ENCODE results near the gene CARD19. TPM values are rescaled to one million over a fixed set of nuclear protein-coding genes. Genes with fewer than 3 reads are reported as not detected.

The CARD19 gene
- total RNA-seq, 1 donor from 2014 or later = 35.8 TPM

DNA sequence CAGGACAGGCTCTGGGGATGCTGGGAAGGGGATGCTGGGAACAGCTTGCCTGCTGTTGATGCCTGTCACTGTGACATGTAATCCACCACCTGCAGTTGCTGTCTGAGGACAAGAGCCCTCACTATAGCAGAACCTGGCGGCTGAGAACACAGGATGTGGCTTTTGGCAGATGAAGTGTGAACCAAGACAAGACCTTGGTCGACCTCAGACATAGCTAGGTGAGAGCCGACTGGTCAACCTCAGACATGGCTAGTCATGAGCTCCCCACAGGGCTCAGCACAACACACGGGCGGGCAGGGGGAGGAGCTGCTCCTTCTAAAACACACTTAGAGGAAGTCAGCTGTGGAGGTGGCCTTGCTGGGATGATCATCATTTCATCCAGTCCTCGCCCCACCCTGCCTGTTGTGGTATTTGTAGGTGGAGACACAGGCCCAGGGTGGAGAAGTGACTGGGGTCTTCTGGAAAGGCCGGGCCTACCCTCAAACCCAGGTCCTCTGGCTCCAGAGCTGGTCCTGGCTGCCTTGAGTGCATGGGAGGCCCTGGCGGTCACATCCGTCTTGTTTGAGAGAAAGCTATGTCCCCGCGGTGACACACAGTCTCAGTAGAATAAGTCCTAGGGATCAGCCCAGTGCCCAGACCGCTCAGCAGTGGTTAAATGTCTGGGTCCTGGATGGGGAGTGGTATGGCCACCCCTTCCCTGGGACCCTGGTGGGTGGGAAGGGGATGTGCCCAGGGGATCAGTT is 31.5 kb upstream of the CARD19 start:
- Mint-ChIP-seq H3K36me3 (ENCODE audit: unreplicated experiment) (no peaks in the 10 kb centered on the region), H3K9me3 (ENCODE audit: unreplicated experiment) (no peaks in the 10 kb centered on the region), H3K4me3 (ENCODE audit: unreplicated experiment) (no peak overlapping the region), H3K4me1 (ENCODE audit: unreplicated experiment) (no peaks in the 10 kb centered on the region), H3K27me3 (ENCODE audit: unreplicated experiment) (peaks cover 33% of the 10 kb centered on the region), H3K27ac (ENCODE audit: unreplicated experiment) (no peak overlapping the region)
- no peak for DNase-seq (ENCODE audit: extremely low spot score, unreplicated experiment)
- TF ChIP-seq, protein P1, sequence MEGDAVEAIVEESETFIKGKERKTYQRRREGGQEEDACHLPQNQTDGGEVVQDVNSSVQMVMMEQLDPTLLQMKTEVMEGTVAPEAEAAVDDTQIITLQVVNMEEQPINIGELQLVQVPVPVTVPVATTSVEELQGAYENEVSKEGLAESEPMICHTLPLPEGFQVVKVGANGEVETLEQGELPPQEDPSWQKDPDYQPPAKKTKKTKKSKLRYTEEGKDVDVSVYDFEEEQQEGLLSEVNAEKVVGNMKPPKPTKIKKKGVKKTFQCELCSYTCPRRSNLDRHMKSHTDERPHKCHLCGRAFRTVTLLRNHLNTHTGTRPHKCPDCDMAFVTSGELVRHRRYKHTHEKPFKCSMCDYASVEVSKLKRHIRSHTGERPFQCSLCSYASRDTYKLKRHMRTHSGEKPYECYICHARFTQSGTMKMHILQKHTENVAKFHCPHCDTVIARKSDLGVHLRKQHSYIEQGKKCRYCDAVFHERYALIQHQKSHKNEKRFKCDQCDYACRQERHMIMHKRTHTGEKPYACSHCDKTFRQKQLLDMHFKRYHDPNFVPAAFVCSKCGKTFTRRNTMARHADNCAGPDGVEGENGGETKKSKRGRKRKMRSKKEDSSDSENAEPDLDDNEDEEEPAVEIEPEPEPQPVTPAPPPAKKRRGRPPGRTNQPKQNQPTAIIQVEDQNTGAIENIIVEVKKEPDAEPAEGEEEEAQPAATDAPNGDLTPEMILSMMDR (IDR thresholded peaks at IDR 0.05) = no peak

GRCh38 chr9:93065135-93065720 is 30.8 kb upstream of the CARD19 start:
- Mint-ChIP-seq H3K9me3 (ENCODE audit: unreplicated experiment) (no peaks in the 10 kb centered on the region), H3K27ac (ENCODE audit: unreplicated experiment) (no peak overlapping the region), H3K27me3 (ENCODE audit: unreplicated experiment) (peaks cover 33% of the 10 kb centered on the region), H3K4me3 (ENCODE audit: unreplicated experiment) (no peak overlapping the region), H3K4me1 (ENCODE audit: unreplicated experiment) (no peaks in the 10 kb centered on the region), H3K36me3 (ENCODE audit: unreplicated experiment) (no peaks in the 10 kb centered on the region)
- TF ChIP-seq, protein P1 (IDR thresholded peaks at IDR 0.05) = no peak
- no peak for DNase-seq (ENCODE audit: extremely low spot score, unreplicated experiment)

DNA sequence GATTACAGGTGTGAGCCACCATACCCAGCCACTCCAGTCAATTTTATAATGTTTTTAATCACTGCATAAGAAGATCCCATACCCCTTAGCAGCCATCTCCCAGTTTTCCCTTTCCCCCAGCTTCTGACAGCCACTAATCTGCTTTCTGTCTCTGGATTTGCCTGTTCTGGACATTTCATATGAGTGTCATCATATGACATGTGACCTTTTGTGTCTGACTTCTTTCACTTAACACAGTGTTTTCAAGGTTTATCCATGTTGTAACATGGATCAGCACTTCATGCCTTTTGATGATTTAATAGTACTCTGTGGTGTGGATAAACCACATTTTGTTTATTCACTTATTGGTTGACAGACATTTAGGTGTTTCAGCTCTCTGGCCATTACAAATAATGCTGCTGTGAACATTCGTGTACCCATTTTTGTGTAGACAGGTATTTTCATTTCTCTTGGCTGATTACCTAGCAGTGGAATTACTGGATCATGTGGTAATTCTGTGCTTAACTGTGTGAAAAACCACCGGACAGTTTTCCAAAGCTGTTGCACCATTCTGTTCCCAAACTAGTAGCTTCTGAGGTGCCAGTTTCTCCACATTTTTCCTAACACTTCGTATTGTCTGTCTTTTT is 28.9 kb upstream of the CARD19 start:
- H3K27ac Mint-ChIP-seq (ENCODE audit: unreplicated experiment) = no peak overlapping the region
- no peaks in the 10 kb centered on the region for H3K9me3 Mint-ChIP-seq (ENCODE audit: unreplicated experiment)
- no peak for DNase-seq (ENCODE audit: extremely low spot score, unreplicated experiment)
- H3K36me3 Mint-ChIP-seq (ENCODE audit: unreplicated experiment) = no peaks in the 10 kb centered on the region
- no peak overlapping the region for H3K4me3 Mint-ChIP-seq (ENCODE audit: unreplicated experiment)
- TF ChIP-seq, protein P1 (IDR thresholded peaks at IDR 0.05) = no peak
- H3K27me3 Mint-ChIP-seq (ENCODE audit: unreplicated experiment) = peaks cover 22% of the 10 kb centered on the region
- H3K4me1 Mint-ChIP-seq (ENCODE audit: unreplicated experiment) = no peaks in the 10 kb centered on the region

GRCh38 chr9:93068956-93069355 is 27.1 kb upstream of the CARD19 start:
- no peaks in the 10 kb centered on the region for H3K4me1 Mint-ChIP-seq (ENCODE audit: unreplicated experiment)
- TF ChIP-seq, protein P1 (IDR thresholded peaks at IDR 0.05) = no peak
- no peak for DNase-seq (ENCODE audit: extremely low spot score, unreplicated experiment)

GRCh38 chr9:93071464-93071863 is 24.6 kb upstream of the CARD19 start:
- TF ChIP-seq, protein P1 (IDR thresholded peaks at IDR 0.05) = no peak
- no peaks in the 10 kb centered on the region for H3K4me1 Mint-ChIP-seq (ENCODE audit: unreplicated experiment)
- no peak overlapping the region for H3K27ac Mint-ChIP-seq (ENCODE audit: unreplicated experiment)
- no peaks in the 10 kb centered on the region for H3K9me3 Mint-ChIP-seq (ENCODE audit: unreplicated experiment)
- H3K36me3 Mint-ChIP-seq (ENCODE audit: unreplicated experiment) = no peaks in the 10 kb centered on the region
- DNase-seq (ENCODE audit: extremely low spot score, unreplicated experiment) = no peak
- no peak overlapping the region for H3K4me3 Mint-ChIP-seq (ENCODE audit: unreplicated experiment)
- H3K27me3 Mint-ChIP-seq (ENCODE audit: unreplicated experiment) = peaks cover 13% of the 10 kb centered on the region

More at GRCh38 chr9:93068956-93069355, 27.1 kb upstream of the CARD19 start:
- H3K36me3 Mint-ChIP-seq (ENCODE audit: unreplicated experiment) = no peaks in the 10 kb centered on the region
- no peak overlapping the region for H3K27ac Mint-ChIP-seq (ENCODE audit: unreplicated experiment)
- peaks cover 22% of the 10 kb centered on the region for H3K27me3 Mint-ChIP-seq (ENCODE audit: unreplicated experiment)
- H3K9me3 Mint-ChIP-seq (ENCODE audit: unreplicated experiment) = no peaks in the 10 kb centered on the region
- no peak overlapping the region for H3K4me3 Mint-ChIP-seq (ENCODE audit: unreplicated experiment)
